ENCODE data around the gene WWP2. TPM values are rescaled to one million over a fixed set of nuclear protein-coding genes. Genes with fewer than 3 reads are reported as not detected.

WWP2 gene
- total and polyA plus RNA-seq, 7 donors, result 11.4 to 59.0 (median 23.9) TPM

DNA sequence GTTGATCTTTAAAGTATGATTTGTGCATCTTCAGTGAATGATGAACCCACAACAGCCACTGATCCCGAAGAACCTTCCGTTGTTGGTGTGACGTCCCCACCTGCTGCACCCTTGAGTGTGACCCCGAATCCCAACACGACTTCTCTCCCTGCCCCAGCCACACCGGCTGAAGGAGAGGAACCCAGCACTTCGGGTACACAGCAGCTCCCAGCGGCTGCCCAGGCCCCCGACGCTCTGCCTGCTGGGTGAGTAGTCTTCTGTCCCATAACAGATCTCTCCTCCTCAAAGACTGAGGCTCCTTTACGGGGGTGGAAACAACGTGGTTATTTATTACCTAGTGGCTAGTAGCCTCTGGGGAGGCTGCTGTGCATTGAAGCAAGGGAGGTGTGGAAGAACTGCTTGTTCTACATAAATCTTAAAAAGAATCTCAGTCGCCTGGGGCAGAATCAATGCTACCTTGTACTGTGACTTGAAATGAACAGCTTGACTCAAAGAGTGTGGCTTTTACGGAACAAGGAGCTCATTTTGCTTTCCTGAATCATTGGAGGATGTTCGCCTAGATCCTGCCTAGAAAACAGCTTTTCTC, 126.0 kb downstream of the WWP2 start:
- DNase-seq, result no peak
- WGBS, 2 donors, result 89 to 92% methylated on average over 15 of the region's 15 CpGs
- intact Hi-C loops (cut with DNase I), result no loop called here
- Histone ChIP-seq H3K36me3 (peaks cover 0 to 11% (median 2%) of the 10 kb centered on the region in 4 donors), H3K9me3 (no peaks in the 10 kb centered on the region), H3K27me3 (no peaks in the 10 kb centered on the region), H3K4me3 (no peak overlapping the region), H3K4me1 (peaks cover 0 to 21% (median 19%) of the 10 kb centered on the region in 4 donors), H3K27ac (no peak overlapping the region)
- no peak for TF ChIP-seq POLR2AphosphoS5 (IDR thresholded peaks at IDR 0.05)
- TF ChIP-seq, protein P1, sequence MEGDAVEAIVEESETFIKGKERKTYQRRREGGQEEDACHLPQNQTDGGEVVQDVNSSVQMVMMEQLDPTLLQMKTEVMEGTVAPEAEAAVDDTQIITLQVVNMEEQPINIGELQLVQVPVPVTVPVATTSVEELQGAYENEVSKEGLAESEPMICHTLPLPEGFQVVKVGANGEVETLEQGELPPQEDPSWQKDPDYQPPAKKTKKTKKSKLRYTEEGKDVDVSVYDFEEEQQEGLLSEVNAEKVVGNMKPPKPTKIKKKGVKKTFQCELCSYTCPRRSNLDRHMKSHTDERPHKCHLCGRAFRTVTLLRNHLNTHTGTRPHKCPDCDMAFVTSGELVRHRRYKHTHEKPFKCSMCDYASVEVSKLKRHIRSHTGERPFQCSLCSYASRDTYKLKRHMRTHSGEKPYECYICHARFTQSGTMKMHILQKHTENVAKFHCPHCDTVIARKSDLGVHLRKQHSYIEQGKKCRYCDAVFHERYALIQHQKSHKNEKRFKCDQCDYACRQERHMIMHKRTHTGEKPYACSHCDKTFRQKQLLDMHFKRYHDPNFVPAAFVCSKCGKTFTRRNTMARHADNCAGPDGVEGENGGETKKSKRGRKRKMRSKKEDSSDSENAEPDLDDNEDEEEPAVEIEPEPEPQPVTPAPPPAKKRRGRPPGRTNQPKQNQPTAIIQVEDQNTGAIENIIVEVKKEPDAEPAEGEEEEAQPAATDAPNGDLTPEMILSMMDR (IDR thresholded peaks at IDR 0.05), result no peak
- no peak for TF ChIP-seq POLR2A (IDR thresholded peaks at IDR 0.05)
- TF ChIP-seq EP300 (IDR thresholded peaks at IDR 0.05), result no peak

DNA sequence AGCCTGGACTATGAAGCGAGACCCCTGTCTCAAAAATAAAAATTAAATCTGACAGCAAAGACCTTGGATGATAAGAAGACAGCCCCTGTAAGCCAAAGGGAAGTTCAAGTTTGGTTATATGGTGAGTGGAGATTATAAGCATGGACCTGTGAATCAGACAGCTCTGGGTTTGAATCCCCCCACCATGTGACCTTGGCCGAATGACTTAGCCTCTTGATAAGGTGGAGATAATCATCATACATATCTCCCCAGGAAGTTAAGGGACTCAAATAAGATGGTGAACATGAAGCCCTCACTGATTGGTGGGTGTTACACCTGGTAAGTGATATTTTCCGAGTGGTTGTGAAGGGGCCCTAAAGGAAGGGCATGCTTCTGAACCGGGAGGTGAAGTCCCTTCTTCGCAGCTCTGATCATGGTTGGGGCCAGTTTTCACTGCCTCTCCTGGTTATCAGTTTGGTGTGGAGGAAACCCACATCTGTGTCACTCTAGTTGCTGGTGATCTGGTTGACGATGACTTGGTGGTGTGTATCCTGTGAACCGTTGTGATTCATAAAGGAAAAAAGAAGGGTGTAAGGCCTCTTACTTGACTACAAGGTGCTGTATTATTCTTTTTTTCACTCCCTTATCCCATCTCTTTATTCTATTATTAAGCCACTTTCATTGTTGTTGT, 127.3 kb downstream of the WWP2 start:
- Histone ChIP-seq H3K9me3 (no peaks in the 10 kb centered on the region), H3K4me3 (no peak overlapping the region), H3K27ac (peak overlapping the region; percentile 77 to 86 (median 84)), H3K27me3 (no peaks in the 10 kb centered on the region), H3K4me1 (peaks cover 0 to 21% (median 19%) of the 10 kb centered on the region in 4 donors), H3K36me3 (peaks cover 0 to 11% (median 2%) of the 10 kb centered on the region in 4 donors)
- no peak for DNase-seq
- TF ChIP-seq POLR2A (IDR thresholded peaks at IDR 0.05) (no peak), POLR2AphosphoS5 (IDR thresholded peaks at IDR 0.05) (no peak), EP300 (IDR thresholded peaks at IDR 0.05) (no peak)
- TF ChIP-seq, protein P1 (IDR thresholded peaks at IDR 0.05), result no peak
- WGBS, 2 donors, result 92 to 93% methylated on average over 7 of the region's 7 CpGs
- intact Hi-C loops (cut with DNase I), result no loop called here

DNA sequence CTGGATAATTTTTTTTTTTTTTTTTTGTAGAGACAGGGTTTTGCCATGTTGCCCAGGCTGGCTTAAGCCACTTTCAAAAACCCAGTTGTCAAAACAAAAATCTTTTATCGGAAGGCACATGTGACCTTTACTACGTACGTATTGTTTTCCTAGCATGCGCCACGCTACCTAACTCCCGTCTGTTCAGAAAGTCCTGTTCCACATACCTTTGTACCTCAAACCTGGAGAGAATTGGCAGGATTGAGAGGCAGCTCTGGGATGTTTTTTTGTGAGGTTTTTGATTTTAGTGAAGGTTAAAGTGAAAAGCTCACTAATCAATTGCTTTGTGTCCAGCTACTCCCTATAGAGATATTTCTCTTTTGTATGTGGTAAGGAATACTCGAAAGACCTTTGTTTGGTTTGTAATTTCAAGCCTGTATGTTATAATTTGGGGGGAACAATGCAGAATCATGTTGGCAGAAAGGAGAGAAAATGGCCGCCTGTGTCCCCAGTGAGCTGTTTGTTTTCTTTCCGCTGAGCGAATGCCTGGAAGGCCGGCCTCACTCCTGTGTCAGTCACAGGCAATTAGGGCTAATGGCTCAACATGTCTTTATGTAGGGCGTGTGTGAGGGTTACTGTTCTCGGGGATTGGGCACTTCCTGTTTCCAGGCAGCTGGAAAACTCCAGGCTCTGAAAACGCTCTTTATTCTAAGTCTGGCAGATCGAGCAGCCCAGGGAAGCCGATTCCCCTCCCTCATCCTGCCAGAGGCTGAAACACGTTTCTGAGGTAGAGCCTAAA, 128.2 kb downstream of the WWP2 start:
- H3K36me3 ChIP-seq, result peaks cover 0 to 11% (median 2%) of the 10 kb centered on the region in 4 donors
- 36 to 66% methylated on average over 17 of the region's 17 CpGs for WGBS, 2 donors
- TF ChIP-seq POLR2AphosphoS5 (IDR thresholded peaks at IDR 0.05) (peak in 1 of 4 donors; percentile 23), POLR2A (IDR thresholded peaks at IDR 0.05) (no peak)
- no peaks in the 10 kb centered on the region for H3K27me3 ChIP-seq
- intact Hi-C loops (cut with DNase I), result loop anchor here (2.0 kb wide), 1 partner anchor 42 kb away; no protein-coding TSS in a partner anchor
- H3K27ac ChIP-seq, result peak overlapping the region; percentile 77 to 86 (median 84)
- H3K9me3 ChIP-seq, result no peaks in the 10 kb centered on the region
- H3K4me3 ChIP-seq, result peak overlapping the region in 2 of 4 donors; percentile 15
- DNase-seq, result peak; percentile 80
- peaks cover 0 to 21% (median 19%) of the 10 kb centered on the region in 4 donors for H3K4me1 ChIP-seq

DNA sequence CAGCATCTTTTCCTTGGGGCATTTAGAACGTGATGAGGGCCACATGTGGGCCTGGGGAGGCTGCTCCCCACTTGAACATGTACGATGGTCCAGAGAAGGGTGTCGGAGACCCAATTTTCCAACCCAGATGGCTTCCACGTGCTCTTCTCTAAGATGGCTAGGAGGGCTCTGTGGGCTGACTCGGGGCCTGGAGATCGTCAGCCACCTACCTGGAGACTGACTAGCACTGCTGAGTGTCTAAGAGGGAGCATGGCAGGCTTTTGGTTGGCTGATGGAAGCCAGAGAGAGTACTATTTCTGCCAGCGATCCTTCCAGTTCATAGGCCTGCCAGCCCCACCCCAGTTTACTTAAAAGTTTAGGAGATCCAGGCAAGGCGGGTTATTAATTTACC, 128.8 kb downstream of the WWP2 start:
- Histone ChIP-seq H3K9me3 (no peaks in the 10 kb centered on the region), H3K4me1 (peaks cover 0 to 21% (median 19%) of the 10 kb centered on the region in 4 donors), H3K27ac (peak overlapping the region; percentile 77 to 86 (median 84)), H3K4me3 (peak overlapping the region in 2 of 4 donors; percentile 15), H3K27me3 (no peaks in the 10 kb centered on the region), H3K36me3 (peaks cover 0 to 11% (median 2%) of the 10 kb centered on the region in 4 donors)
- peak; percentile 85 to 98 (median 92) for TF ChIP-seq POLR2AphosphoS5 (IDR thresholded peaks at IDR 0.05)
- TF ChIP-seq, protein P1 (IDR thresholded peaks at IDR 0.05), result no peak
- no peak for TF ChIP-seq POLR2A (IDR thresholded peaks at IDR 0.05)
- peak in 2 of 4 donors; percentile 27 to 61 for TF ChIP-seq EP300 (IDR thresholded peaks at IDR 0.05)
- DNase-seq, result peak; percentile 72
- WGBS, 2 donors, result 57 to 77% methylated on average over 8 of the region's 8 CpGs
- intact Hi-C loops (cut with DNase I), result loop anchor here (2.0 kb wide), 1 partner anchor 42 kb away; no protein-coding TSS in a partner anchor

Measured in sigmoid colon (tissue), 7 donors.